ENCODE data around the gene AHCYL2. TPM values are rescaled to one million over a fixed set of nuclear protein-coding genes. Genes with fewer than 3 reads are reported as not detected.

Gene AHCYL2
- total RNA-seq, 1 donor from 2014 or later, result 19.0 TPM

DNA sequence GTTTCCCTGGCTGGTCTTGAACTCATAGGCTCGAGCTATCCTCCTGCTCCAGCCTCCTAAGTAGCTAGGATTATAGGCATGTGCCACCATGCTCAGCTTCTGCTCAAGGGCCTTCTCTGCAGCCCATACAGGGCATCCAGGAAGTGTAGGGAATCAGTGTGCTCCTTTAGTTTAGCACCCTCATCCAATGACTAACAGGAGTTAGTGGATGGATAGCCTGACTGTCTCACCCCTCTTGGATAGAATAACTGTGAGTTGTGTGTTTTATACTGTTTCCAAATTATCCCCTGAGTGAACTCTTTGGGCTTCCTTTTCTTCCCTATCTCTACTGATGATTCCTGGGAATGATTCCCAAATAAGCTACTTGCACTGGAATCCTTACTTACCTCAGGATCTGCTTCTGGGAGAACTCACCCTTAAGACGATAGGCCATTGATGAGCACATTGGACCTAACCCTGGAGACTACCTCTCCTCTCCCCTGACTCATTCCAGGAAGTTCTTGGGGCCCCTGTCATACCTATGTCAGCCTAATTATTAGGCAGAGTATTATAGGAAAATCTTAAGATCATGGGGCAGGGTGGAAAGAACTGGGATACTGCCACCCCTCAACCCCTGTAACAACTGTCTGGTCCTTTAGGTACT is 227.9 kb downstream of the AHCYL2 start:
- H3K27me3 Mint-ChIP-seq (ENCODE audit: unreplicated experiment), result no peaks in the 10 kb centered on the region
- DNase-seq (ENCODE audit: extremely low spot score, unreplicated experiment), result no peak
- H3K4me3 Mint-ChIP-seq (ENCODE audit: unreplicated experiment), result no peak overlapping the region
- no peaks in the 10 kb centered on the region for H3K4me1 Mint-ChIP-seq (ENCODE audit: unreplicated experiment)
- H3K36me3 Mint-ChIP-seq (ENCODE audit: unreplicated experiment), result peaks cover 8% of the 10 kb centered on the region
- no peak overlapping the region for H3K27ac Mint-ChIP-seq (ENCODE audit: unreplicated experiment)
- H3K9me3 Mint-ChIP-seq (ENCODE audit: unreplicated experiment), result peaks cover 13% of the 10 kb centered on the region
- no peak for TF ChIP-seq CTCF (IDR thresholded peaks at IDR 0.05)

GRCh38 chr7:129453510-129454248 is 228.8 kb downstream of the AHCYL2 start:
- no peaks in the 10 kb centered on the region for H3K27me3 Mint-ChIP-seq (ENCODE audit: unreplicated experiment)
- peaks cover 11% of the 10 kb centered on the region for H3K9me3 Mint-ChIP-seq (ENCODE audit: unreplicated experiment)
- H3K27ac Mint-ChIP-seq (ENCODE audit: unreplicated experiment), result no peak overlapping the region
- H3K4me1 Mint-ChIP-seq (ENCODE audit: unreplicated experiment), result no peaks in the 10 kb centered on the region
- TF ChIP-seq CTCF (IDR thresholded peaks at IDR 0.05), result no peak
- H3K36me3 Mint-ChIP-seq (ENCODE audit: unreplicated experiment), result peaks cover 7% of the 10 kb centered on the region
- H3K4me3 Mint-ChIP-seq (ENCODE audit: unreplicated experiment), result no peak overlapping the region
- no peak for DNase-seq (ENCODE audit: extremely low spot score, unreplicated experiment)

DNA sequence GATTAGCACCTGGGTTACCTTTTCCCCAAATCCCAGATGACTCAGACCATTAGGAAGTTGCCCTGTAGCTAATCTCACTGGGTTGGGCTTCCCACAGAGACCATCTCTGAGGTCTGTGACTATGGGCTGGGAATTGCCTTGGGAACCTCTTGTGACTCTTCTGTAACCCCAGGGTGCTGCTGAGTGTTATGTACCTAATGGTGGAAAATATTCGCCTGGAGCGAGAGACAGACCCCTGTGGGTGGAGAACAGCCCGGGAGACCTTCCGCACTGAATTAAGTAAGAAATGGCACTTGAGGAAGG is 229.4 kb downstream of the AHCYL2 start:
- Mint-ChIP-seq H3K27ac (ENCODE audit: unreplicated experiment) (no peak overlapping the region), H3K9me3 (ENCODE audit: unreplicated experiment) (peaks cover 6% of the 10 kb centered on the region), H3K27me3 (ENCODE audit: unreplicated experiment) (no peaks in the 10 kb centered on the region), H3K4me3 (ENCODE audit: unreplicated experiment) (no peak overlapping the region), H3K4me1 (ENCODE audit: unreplicated experiment) (no peaks in the 10 kb centered on the region), H3K36me3 (ENCODE audit: unreplicated experiment) (peaks cover 2% of the 10 kb centered on the region)
- no peak for TF ChIP-seq CTCF (IDR thresholded peaks at IDR 0.05)
- DNase-seq (ENCODE audit: extremely low spot score, unreplicated experiment), result no peak

DNA sequence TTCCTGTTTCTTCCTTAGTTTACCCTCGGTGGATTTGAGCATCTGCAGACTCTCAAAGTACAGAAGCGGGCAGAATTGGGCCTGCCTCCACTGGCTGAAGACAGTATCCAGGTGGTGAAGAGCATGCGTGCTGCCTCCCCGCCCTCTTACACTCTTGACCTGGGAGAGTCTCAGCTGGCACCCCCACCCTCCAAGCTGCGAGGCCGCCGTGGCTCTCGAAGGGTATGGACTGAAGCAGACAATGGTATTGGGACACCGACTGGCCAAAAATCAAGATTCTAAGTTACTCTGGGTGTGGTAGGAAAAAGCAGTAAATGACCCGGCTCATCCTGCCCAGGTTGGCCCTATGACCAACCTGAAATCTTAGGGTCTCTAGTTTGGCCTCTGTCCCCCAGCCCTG is 231.6 kb downstream of the AHCYL2 start:
- H3K4me3 Mint-ChIP-seq (ENCODE audit: unreplicated experiment), result no peak overlapping the region
- no peaks in the 10 kb centered on the region for H3K4me1 Mint-ChIP-seq (ENCODE audit: unreplicated experiment)
- no peaks in the 10 kb centered on the region for H3K9me3 Mint-ChIP-seq (ENCODE audit: unreplicated experiment)
- no peak overlapping the region for H3K27ac Mint-ChIP-seq (ENCODE audit: unreplicated experiment)
- no peaks in the 10 kb centered on the region for H3K27me3 Mint-ChIP-seq (ENCODE audit: unreplicated experiment)
- DNase-seq (ENCODE audit: extremely low spot score, unreplicated experiment), result no peak
- H3K36me3 Mint-ChIP-seq (ENCODE audit: unreplicated experiment), result no peaks in the 10 kb centered on the region
- TF ChIP-seq CTCF (IDR thresholded peaks at IDR 0.05), result no peak

DNA sequence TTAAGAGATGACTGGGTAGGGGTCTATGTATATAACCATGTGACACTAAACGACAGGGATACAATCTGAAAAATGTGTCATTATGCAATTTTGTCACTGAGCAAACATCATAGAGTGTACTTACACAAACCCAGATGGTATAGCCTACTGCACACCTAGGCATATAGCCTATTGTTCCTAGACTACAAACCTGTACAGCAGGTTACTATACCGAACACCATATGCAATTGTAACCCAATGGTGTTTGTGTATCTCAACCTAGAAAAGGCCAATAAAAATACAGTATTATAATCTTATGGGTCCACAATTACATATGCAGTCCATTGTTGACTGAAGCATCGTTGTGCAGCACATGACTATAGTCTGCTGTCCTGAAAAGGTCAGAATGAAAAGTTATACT is 232.3 kb downstream of the AHCYL2 start:
- H3K4me3 Mint-ChIP-seq (ENCODE audit: unreplicated experiment), result no peak overlapping the region
- no peak for DNase-seq (ENCODE audit: extremely low spot score, unreplicated experiment)
- H3K9me3 Mint-ChIP-seq (ENCODE audit: unreplicated experiment), result no peaks in the 10 kb centered on the region
- H3K27me3 Mint-ChIP-seq (ENCODE audit: unreplicated experiment), result no peaks in the 10 kb centered on the region
- no peak overlapping the region for H3K27ac Mint-ChIP-seq (ENCODE audit: unreplicated experiment)
- no peaks in the 10 kb centered on the region for H3K4me1 Mint-ChIP-seq (ENCODE audit: unreplicated experiment)
- no peaks in the 10 kb centered on the region for H3K36me3 Mint-ChIP-seq (ENCODE audit: unreplicated experiment)
- no peak for TF ChIP-seq CTCF (IDR thresholded peaks at IDR 0.05)
